SK-N-SH treated with all-trans-retinoic acid at 6 μM for 48 hours (cell line): ENCODE data around the gene RPA3.

Source experiments
- CSRNP3 ChIP-seq: fragments of 250-450 bp; sonication (Bioruptor Pico); IDR thresholded peaks from 2 replicates; pipeline ENCODE4 v1.5.1; 2021; ENCODE audit warnings: mild to moderate bottlenecking, moderate library complexity
- ESRRG ChIP-seq: fragments of 250-450 bp; sonication (Bioruptor Pico); IDR thresholded peaks from 2 replicates; pipeline ENCODE4 v1.6.1; 2021; ENCODE audit warnings: mild to moderate bottlenecking
- PATZ1 ChIP-seq: fragments of 250-450 bp; sonication (Bioruptor Pico); IDR thresholded peaks from 2 replicates; pipeline ENCODE4 v1.8.0; 2020; ENCODE audit warnings: mild to moderate bottlenecking, moderate library complexity, borderline replicate concordance
- PPARA ChIP-seq: fragments of 250-450 bp; sonication (Bioruptor Pico); IDR thresholded peaks from 2 replicates; pipeline ENCODE4 v1.5.0; 2020; ENCODE audit warnings: mild to moderate bottlenecking, borderline replicate concordance
- SNAI2 ChIP-seq: fragments of 250-450 bp; sonication (Bioruptor Pico); IDR thresholded peaks from 2 replicates; pipeline ENCODE4 v1.5.0; 2020; ENCODE audit warnings: mild to moderate bottlenecking, moderate library complexity
- TCF4 ChIP-seq: fragments of 250-450 bp; sonication (Bioruptor Pico); IDR thresholded peaks from 2 replicates; pipeline ENCODE4 v1.8.0; 2021; ENCODE audit warnings: mild to moderate bottlenecking, moderate library complexity, borderline replicate concordance
- ZFP30 ChIP-seq: fragments of 450-650 bp; formaldehyde crosslinking; IDR thresholded peaks from 2 replicates; pipeline ENCODE4 v1.5.0; 2022; ENCODE audit warnings: mild to moderate bottlenecking, moderate library complexity
- ZNF70 ChIP-seq: fragments of 450-650 bp; formaldehyde crosslinking; IDR thresholded peaks from 2 replicates; pipeline ENCODE4 v1.5.0; 2020; ENCODE audit warnings: mild to moderate bottlenecking, moderate library complexity
- ZNF8 ChIP-seq: fragments of 450-650 bp; formaldehyde crosslinking; IDR thresholded peaks from 2 replicates; pipeline ENCODE4 v1.5.0; 2020; ENCODE audit warnings: mild to moderate bottlenecking, moderate library complexity
- TF ChIP-seq, protein P1 (sequence below): fragments of 250-450 bp; sonication (Bioruptor Pico); IDR thresholded peaks from 2 replicates; pipeline ENCODE4 v1.8.0; 2021; ENCODE audit warnings: low read depth, mild to moderate bottlenecking, moderate library complexity, borderline replicate concordance
- TF ChIP-seq, protein P2 (sequence below): fragments of 250-450 bp; sonication (Bioruptor Pico); IDR thresholded peaks from 2 replicates; pipeline ENCODE4 v1.5.1; 2020; ENCODE audit warnings: low read depth, mild to moderate bottlenecking, moderate library complexity

- TF ChIP-seq, protein P1, sequence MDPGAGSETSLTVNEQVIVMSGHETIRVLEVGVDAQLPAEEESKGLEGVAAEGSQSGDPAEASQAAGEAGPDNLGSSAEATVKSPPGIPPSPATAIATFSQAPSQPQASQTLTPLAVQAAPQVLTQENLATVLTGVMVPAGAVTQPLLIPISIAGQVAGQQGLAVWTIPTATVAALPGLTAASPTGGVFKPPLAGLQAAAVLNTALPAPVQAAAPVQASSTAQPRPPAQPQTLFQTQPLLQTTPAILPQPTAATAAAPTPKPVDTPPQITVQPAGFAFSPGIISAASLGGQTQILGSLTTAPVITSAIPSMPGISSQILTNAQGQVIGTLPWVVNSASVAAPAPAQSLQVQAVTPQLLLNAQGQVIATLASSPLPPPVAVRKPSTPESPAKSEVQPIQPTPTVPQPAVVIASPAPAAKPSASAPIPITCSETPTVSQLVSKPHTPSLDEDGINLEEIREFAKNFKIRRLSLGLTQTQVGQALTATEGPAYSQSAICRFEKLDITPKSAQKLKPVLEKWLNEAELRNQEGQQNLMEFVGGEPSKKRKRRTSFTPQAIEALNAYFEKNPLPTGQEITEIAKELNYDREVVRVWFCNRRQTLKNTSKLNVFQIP (CRISPR knock-in tag): no peak
- no peak for TF ChIP-seq ZNF8
- no peak for TF ChIP-seq ZNF70 (CRISPR knock-in tag)
- no peak for TF ChIP-seq ZFP30 (CRISPR knock-in tag)
- no peak for TF ChIP-seq SNAI2
- no peak for TF ChIP-seq CSRNP3 (CRISPR knock-in tag)
- TF ChIP-seq PPARA (CRISPR knock-in tag): no peak
- TF ChIP-seq TCF4 (CRISPR knock-in tag): no peak
- no peak for TF ChIP-seq ESRRG (CRISPR knock-in tag)
- TF ChIP-seq PATZ1 (CRISPR knock-in tag): no peak
- TF ChIP-seq, protein P2, sequence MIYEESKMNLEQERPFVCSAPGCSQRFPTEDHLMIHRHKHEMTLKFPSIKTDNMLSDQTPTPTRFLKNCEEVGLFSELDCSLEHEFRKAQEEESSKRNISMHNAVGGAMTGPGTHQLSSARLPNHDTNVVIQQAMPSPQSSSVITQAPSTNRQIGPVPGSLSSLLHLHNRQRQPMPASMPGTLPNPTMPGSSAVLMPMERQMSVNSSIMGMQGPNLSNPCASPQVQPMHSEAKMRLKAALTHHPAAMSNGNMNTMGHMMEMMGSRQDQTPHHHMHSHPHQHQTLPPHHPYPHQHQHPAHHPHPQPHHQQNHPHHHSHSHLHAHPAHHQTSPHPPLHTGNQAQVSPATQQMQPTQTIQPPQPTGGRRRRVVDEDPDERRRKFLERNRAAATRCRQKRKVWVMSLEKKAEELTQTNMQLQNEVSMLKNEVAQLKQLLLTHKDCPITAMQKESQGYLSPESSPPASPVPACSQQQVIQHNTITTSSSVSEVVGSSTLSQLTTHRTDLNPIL (CRISPR knock-in tag): no peak
Observed at GRCh38 chr7:7647495-7648036, 70.8 kb downstream of the RPA3 start.
